GM12891 (cell line): ENCODE results near the gene TMEM61.

Source experiments
- POLR2A ChIP-seq: IDR thresholded peaks from 2 replicates; pipeline ENCODE4 v1.6.1; 2011; ENCODE audit warnings: low read depth, low read length, control low read depth
- POLR2AphosphoS5 ChIP-seq: IDR thresholded peaks from 2 replicates; pipeline ENCODE4 v1.6.1; 2011; ENCODE audit warnings: low read depth, low read length, control low read depth
- SPI1 ChIP-seq: IDR thresholded peaks from 2 replicates; pipeline ENCODE4 v1.6.1; 2011; ENCODE audit warnings: low read depth, low read length, control low read depth
- TAF1 ChIP-seq: IDR thresholded peaks from 2 replicates; pipeline ENCODE4 v1.6.1; 2011; ENCODE audit warnings: low read depth, low read length, control low read depth

GRCh38 chr1:54985556-54985955 is 5.1 kb downstream of the TMEM61 start:
- TF ChIP-seq POLR2AphosphoS5 (no peak), POLR2A (no peak), TAF1 (no peak), SPI1 (no peak)
